ENCODE measurements around the gene PTPRCAP. TPM values are rescaled to one million over a fixed set of nuclear protein-coding genes. Genes with fewer than 3 reads are reported as not detected.
"Not testable (repeated sequence)": the region's sequence is repeated elsewhere in the genome, so short reads cannot be mapped to it uniquely, and the experiment has no call there.

PTPRCAP gene
- total RNA-seq, 1 experiment from 2014 or later, result not detected

- in situ Hi-C loops (cut with HindIII; ENCODE audit: low sequenced_read_pairs), result no loop called here
- no peak for DNase-seq (ENCODE audit: low spot score)
Measured at GRCh38 chr11:67415501-67416304, 21.8 kb downstream of the PTPRCAP start, which contains the start of gene CARNS1. TSS of gene CARNS1 (plus strand) at chr11:67415678. CDS start at chr11:67416200, 522 bp downstream.

- in situ Hi-C loops (cut with HindIII; ENCODE audit: low sequenced_read_pairs), result no loop called here
- DNase-seq (ENCODE audit: low spot score), result no peak
Measured at GRCh38 chr11:67413266-67413849, 24.1 kb downstream of the PTPRCAP start.

GRCh38 chr11:67412495-67413179, 24.8 kb downstream of the PTPRCAP start:
- no peak for DNase-seq (ENCODE audit: low spot score)
- in situ Hi-C loops (cut with HindIII; ENCODE audit: low sequenced_read_pairs), result no loop called here

- in situ Hi-C loops (cut with HindIII; ENCODE audit: low sequenced_read_pairs), result no loop called here
- no peak for DNase-seq (ENCODE audit: low spot score)
Measured at GRCh38 chr11:67411785-67412152, 25.7 kb downstream of the PTPRCAP start.

- in situ Hi-C loops (cut with HindIII; ENCODE audit: low sequenced_read_pairs), result no loop called here
- no peak for DNase-seq (ENCODE audit: low spot score)
Measured at GRCh38 chr11:67410984-67411784, 26.3 kb downstream of the PTPRCAP start.

- no peak for DNase-seq (ENCODE audit: low spot score)
- in situ Hi-C loops (cut with HindIII; ENCODE audit: low sequenced_read_pairs), result no loop called here
Measured at GRCh38 chr11:67410369-67410831, 27.1 kb downstream of the PTPRCAP start.

GRCh38 chr11:67409781-67410368, 27.6 kb downstream of the PTPRCAP start:
- in situ Hi-C loops (cut with HindIII; ENCODE audit: low sequenced_read_pairs), result no loop called here

GRCh38 chr11:67409261-67409666, 28.2 kb downstream of the PTPRCAP start:
- in situ Hi-C loops (cut with HindIII; ENCODE audit: low sequenced_read_pairs), result no loop called here
- no peak for DNase-seq (ENCODE audit: low spot score)

More at GRCh38 chr11:67409781-67410368, 27.6 kb downstream of the PTPRCAP start:
- DNase-seq (ENCODE audit: low spot score), result no peak

GRCh38 chr11:67408437-67409200, 28.9 kb downstream of the PTPRCAP start:
- no peak for DNase-seq (ENCODE audit: low spot score)
- in situ Hi-C loops (cut with HindIII; ENCODE audit: low sequenced_read_pairs), result no loop called here

- in situ Hi-C loops (cut with HindIII; ENCODE audit: low sequenced_read_pairs), result no loop called here
- no peak for DNase-seq (ENCODE audit: low spot score)
Measured at GRCh38 chr11:67407688-67408163, 29.8 kb downstream of the PTPRCAP start.

GRCh38 chr11:67406969-67407687, 30.4 kb downstream of the PTPRCAP start:
- in situ Hi-C loops (cut with HindIII; ENCODE audit: low sequenced_read_pairs), result no loop called here
- DNase-seq (ENCODE audit: low spot score), result no peak

GRCh38 chr11:67406420-67406968, 31.0 kb downstream of the PTPRCAP start:
- in situ Hi-C loops (cut with HindIII; ENCODE audit: low sequenced_read_pairs), result no loop called here
- no peak for DNase-seq (ENCODE audit: low spot score)

GRCh38 chr11:67405688-67406339, 31.7 kb downstream of the PTPRCAP start:
- DNase-seq (ENCODE audit: low spot score), result no peak

GRCh38 chr11:67405196-67405567, 32.3 kb downstream of the PTPRCAP start:
- in situ Hi-C loops (cut with HindIII; ENCODE audit: low sequenced_read_pairs), result no loop called here
- no peak for DNase-seq (ENCODE audit: low spot score)

More at GRCh38 chr11:67405688-67406339, 31.7 kb downstream of the PTPRCAP start:
- in situ Hi-C loops (cut with HindIII; ENCODE audit: low sequenced_read_pairs), result no loop called here

GRCh38 chr11:67404515-67405195, 32.8 kb downstream of the PTPRCAP start:
- in situ Hi-C loops (cut with HindIII; ENCODE audit: low sequenced_read_pairs), result no loop called here
- DNase-seq (ENCODE audit: low spot score), result no peak

GRCh38 chr11:67403085-67403484, 34.4 kb downstream of the PTPRCAP start:
- in situ Hi-C loops (cut with HindIII; ENCODE audit: low sequenced_read_pairs); DNase-seq (ENCODE audit: low spot score): not testable (repeated sequence)

Measured in G401 (cell line).